Astrocyte of the spinal cord (primary cell): ENCODE data around the gene RFT1.

Source experiments
- DNase-seq: peaks from one replicate; pipeline ENCODE4 v3.0.0; 2011; ENCODE audit warnings: low read depth, low spot score
- H3K4me3 ChIP-seq: 2 replicates; pipeline ENCODE4 v1.5.1; 2011; ENCODE audit warnings: low read depth, mild to moderate bottlenecking, low read length, moderate library complexity
- in situ Hi-C: cut with HindIII; loops from 2 replicates; pipeline ENCODE4 v1.10.0; 2017; ENCODE audit warnings: low sequenced_read_pairs
- TF ChIP-seq, protein P1 (sequence below): IDR thresholded peaks from 2 replicates; pipeline ENCODE4 v1.5.1; 2012; ENCODE audit warnings: low read depth, mild to moderate bottlenecking, low read length, inconsistent platforms

The RFT1 gene

DNA sequence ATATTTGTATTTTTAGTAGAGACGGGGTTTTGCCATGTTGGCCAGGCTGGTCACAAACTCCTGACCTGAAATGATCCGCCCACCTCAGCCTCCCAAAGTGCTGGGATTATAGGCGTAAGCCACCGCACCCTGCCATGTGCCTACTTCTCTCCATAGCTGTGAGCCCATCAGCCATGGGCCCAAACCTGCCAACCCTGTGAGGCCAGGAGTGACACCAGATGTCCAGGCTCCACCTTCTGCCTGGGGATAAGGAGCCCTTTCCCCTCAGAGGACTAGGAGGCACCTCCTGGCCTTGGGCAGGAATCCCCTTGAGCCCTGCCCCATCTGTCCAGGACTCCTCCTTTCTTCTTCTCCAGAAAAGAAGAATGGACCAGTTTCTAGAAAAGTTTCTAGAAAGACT, 14.2 kb upstream of the RFT1 start:
- in situ Hi-C loops, result no loop called here
- TF ChIP-seq, protein P1, sequence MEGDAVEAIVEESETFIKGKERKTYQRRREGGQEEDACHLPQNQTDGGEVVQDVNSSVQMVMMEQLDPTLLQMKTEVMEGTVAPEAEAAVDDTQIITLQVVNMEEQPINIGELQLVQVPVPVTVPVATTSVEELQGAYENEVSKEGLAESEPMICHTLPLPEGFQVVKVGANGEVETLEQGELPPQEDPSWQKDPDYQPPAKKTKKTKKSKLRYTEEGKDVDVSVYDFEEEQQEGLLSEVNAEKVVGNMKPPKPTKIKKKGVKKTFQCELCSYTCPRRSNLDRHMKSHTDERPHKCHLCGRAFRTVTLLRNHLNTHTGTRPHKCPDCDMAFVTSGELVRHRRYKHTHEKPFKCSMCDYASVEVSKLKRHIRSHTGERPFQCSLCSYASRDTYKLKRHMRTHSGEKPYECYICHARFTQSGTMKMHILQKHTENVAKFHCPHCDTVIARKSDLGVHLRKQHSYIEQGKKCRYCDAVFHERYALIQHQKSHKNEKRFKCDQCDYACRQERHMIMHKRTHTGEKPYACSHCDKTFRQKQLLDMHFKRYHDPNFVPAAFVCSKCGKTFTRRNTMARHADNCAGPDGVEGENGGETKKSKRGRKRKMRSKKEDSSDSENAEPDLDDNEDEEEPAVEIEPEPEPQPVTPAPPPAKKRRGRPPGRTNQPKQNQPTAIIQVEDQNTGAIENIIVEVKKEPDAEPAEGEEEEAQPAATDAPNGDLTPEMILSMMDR, result no peak
- no peak overlapping the region for H3K4me3 ChIP-seq
- no peak for DNase-seq

DNA sequence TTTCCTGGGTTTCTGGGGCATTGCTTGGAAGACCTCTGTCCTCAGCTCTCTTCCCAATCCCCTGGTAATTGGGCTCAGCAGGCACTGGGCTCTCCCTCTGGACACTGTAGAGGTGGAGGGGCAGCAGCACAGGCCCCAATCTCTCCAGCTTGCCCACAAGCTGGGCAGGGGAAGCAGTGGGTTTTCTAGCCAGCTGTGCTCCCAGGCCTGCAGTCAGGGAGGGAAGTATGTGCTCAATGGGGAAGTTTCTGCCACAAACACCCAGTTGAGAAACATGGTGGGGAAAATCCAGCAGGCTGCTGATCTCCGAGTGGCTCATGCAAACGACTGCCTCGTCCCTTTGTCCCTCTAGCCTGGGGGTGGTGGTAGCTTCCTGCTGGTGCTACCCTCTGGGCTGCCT, 12.8 kb upstream of the RFT1 start:
- in situ Hi-C loops, result no loop called here
- DNase-seq, result no peak
- TF ChIP-seq, protein P1, result no peak
- H3K4me3 ChIP-seq, result no peak overlapping the region

DNA sequence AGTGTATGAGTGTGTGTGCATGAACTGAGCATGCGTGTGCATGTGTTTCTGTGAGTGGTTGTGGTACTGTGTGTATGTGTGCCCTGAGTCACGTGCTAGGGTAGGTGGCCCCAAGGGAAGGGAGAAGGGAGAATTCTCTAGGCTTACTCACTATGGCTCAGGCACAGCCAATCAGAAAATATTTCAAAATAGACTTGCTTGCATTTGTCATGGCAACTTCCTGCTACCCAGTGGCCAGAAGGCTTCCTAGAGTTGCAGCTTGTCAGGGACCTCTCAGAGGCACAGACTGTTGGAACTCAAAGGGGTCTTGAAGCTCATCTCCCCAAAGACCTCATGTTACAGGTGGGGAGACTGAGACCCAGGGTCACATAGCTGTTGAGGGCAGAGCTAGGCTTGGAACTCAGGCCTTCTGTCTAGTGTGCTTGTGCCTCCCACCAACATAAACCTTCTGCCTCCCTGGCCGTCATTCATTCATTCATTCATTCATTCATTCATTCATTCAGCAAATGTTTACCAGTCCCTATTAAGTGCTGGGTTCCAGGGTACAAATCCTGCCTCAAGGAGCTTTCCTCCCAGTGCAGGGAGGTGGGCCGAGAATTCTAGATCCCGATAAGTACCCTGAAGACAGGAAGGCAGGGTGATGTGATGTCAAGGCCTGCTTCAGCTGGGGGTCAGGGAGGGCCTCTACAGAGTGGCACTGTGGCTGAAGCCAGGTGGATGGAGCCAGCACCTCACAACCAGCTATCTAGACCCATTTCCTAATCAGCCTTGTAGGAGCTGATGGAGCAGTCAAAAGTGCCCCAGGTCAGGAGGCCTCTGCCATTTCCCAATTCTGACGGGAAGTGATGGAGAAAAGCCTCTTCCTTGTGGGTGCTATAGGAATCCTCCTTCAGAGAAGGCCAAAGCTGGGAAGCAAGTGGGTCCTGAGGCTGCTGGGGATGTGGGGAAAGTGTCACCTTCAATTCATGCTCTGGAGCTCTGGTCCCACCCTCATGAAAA, 10.9 kb upstream of the RFT1 start:
- H3K4me3 ChIP-seq, result no peak overlapping the region
- DNase-seq, result peak; percentile 37
- TF ChIP-seq, protein P1, result no peak
- in situ Hi-C loops, result no loop called here

DNA sequence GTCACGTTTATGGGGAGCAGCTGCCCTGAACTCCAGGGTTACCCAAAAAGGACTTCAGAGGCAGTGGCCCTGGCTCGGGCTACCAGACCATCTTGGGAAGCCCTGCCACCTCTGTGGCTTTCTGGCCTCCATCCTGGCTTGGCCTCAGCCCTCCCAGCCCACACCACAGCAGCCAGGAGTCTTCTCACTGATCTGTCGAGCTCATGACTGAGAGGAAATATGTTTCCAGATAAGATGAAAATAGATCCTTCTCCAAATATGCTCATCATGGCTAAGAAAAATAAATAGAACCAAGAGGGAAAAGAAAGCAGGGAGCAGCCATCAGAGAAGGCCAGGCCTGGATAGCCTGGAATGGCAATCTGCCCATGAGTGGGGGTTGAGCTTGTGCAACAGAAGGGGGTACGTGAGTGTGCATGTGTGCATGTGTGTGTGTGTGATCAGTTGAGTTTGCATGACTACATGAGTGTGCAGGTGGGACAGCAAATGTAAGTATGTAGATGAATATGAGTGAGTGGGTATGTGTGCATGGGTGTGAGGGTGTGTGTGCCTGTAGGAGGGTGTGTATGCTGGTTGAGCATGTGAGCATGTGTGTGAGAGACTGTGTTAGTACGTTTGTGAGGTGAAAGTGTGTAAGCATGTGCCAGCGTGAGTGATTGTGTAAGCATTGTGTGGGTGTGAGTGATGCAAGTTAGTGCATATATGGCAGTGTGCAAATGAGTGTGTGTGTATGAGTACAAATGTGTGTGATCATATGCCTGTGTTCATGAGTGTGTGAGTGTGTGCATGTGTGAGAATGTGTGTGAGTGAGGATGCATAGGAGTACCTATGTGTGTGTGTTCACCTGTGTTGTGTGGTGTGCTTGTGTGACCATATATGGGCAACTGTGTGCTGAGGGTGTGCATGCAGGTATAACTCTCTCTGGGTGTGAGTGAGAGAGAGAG, 9.9 kb upstream of the RFT1 start:
- TF ChIP-seq, protein P1, result no peak
- in situ Hi-C loops, result no loop called here
- no peak for DNase-seq
- no peak overlapping the region for H3K4me3 ChIP-seq

DNA sequence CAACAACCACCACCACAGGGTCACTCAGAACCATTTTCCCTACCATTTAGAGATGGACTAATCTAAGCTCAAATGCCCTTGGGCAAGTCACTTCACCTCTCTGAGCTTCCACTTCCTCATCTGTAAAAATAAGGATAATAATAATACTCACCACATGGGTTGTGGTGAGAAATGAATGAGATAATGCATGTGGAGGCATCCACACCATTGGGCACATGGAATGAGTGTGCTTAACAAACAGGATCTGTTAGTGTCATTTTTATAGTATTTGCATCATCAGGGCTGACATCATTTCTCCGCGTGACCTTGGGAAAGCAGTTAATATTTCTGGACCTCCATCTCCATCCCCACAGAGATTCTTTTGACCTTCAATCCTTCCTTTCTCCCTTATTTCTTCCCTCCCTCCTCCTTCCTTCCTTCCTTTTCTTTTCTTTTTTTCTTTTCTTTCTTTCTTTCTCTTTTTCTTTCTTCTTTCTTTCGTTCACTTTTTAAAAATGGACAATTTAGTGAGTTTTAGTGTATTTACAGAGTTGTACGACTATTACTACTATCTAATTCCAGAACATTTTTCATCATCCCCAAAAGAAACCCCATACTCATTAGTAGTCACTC, 7.7 kb upstream of the RFT1 start:
- in situ Hi-C loops, result no loop called here
- TF ChIP-seq, protein P1, result no peak
- no peak for DNase-seq
- H3K4me3 ChIP-seq, result no peak overlapping the region

DNA sequence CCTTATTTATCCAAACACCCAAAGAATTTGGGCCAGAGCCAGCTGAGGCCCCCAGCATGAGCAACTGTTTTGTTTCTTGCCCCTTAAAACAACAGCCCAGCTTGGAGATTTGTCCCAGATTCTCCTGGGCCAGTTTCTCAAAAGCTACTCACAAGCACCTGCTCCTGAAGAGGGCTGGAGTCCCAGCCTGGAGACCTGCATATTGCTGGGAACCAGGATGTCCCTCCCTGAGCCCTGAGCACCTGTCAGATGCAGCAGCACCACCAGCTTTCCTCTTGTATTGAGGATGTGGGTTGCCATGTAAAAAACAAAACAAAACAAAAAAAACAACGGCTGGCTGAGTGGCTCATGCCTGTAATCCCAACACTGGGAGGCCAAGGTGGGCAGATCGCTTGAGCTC, 7.0 kb upstream of the RFT1 start:
- no peak for DNase-seq
- H3K4me3 ChIP-seq, result no peak overlapping the region
- in situ Hi-C loops, result no loop called here
- TF ChIP-seq, protein P1, result no peak
